GM19099 (cell line): ENCODE measurements around the gene ANGEL1.

Experiments
- POLR2A ChIP-seq: IDR thresholded peaks from 3 replicates; pipeline ENCODE4 v1.6.1; 2011; ENCODE audit warnings: low read depth; ENCODE audit not compliant: insufficient read length; ENCODE audit errors: extremely low read depth

The ANGEL1 gene

GRCh38 chr14:76742185-76742584 lies 70.5 kb downstream of the ANGEL1 start:
- TF ChIP-seq POLR2A = no peak

DNA sequence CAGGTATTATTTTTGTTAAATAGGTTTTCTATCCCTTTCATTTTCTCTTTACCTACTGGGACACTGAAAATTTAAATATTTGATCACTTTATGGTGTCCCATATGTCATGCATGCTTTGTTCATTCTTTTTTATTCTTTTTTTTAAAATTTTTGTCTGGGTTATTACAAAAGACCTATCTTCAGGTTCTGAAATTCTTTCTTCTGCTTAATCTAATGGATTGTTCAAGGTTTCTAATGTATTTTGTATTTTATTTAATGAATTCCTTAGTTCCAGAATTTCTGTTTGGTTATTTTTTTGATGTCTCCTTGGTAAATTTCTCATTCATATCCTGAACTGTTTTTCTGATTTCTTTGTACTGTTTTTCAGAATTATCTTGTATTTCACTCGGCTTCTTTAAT lies 71.6 kb downstream of the ANGEL1 start:
- TF ChIP-seq POLR2A = no peak
